HG03457 (cell line): Measurements from ENCODE around the gene ANK3.

Experiments
- ATAC-seq: cut with Tn5 transposase; IDR thresholded peaks from one replicate; pipeline ENCODE4 v1.9.1; 2021; ENCODE audit warnings: moderate number of reproducible peaks; ENCODE audit not compliant: unreplicated experiment

Gene ANK3

DNA sequence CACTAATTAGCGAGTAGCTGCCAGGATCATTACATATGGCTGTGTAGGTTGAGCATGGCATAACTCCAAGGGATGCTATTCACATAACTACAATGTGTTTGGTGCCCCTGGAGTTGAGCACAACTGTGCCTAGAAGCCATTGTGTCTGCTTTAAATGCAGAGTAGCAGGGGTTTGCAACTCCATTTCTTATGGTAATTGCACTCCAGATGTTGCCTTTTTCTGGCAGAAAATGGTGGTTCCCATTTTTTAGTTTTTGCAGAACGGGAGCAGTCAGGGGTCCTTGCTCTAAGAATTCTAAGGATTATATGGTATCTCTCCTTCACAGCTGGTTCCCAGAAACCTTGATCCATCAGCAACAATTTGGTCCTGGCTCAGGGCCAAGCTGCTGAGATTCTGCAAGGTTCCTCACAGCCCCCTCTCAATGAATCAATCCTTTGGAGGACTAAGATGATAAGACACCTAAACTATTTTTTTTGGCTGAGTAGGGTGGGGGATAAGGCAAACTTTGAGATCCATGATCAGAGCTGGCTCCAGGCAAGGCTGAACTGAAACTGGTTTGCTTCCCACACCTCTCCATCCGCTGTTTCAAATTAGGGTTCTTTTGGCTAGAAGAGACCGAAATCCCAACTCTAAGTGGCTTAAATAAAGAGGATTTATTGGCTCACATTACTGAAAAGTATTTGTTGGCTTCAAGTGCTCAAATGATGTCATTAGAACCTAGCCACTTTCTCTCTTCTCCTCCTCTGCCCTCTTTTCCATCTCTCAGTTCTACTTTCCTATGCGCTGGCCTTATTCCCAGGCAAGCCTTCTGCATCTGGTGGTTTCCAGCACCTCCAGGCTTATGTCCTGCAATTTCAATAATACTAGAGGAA lies 385.8 kb downstream of the ANK3 start:
- no peak for ATAC-seq

DNA sequence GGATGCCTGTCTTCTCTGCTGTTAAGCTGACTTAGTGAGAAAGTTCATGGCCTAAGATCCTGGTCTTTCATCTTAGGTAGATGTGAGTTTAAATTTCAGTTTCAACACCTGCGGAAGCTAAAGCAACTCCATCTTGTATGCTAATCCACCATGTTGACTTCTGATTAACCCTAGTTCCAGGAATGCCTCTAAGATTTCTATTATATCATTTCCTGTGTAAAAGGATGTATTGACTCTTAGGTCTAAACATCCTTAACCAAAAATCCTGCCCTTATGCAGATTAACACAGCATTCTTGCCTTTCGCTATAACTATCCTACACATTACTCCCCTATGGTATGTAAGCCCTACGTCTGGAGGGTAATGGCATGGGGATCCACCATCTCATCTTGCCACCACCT lies 388.9 kb downstream of the ANK3 start:
- ATAC-seq, result no peak

DNA sequence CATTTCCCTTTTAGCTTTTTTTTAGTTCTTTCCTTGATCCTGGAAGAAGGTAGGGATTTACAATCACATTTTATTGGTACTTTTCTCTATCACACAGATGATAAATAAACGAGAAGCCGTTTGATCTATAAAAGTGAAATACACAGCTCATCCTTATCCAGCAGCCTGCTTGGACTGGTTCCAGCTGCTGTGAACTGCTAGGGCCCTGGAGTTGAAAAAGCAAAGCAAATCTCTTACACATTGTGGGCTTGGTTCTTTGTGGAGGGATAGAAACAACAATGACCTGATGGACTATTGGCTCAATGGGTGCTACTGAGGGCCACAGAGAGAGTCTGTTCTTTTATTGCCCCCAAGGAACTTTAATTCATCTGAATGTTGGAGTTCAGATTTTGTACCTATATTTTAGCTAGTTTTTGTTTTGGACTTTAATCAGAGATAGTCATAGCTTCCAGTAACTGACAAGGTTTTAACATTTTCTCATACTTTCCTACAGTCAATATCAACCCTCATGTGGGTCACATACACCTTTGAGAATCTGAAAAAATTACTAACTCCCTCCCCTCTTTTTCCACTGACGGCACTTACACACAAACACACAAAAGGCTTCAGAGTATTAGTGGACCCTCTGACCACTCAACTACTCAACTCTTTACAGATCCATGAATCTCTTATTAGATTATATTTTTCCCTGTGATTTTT lies 391.7 kb downstream of the ANK3 start:
- ATAC-seq, result no peak

DNA sequence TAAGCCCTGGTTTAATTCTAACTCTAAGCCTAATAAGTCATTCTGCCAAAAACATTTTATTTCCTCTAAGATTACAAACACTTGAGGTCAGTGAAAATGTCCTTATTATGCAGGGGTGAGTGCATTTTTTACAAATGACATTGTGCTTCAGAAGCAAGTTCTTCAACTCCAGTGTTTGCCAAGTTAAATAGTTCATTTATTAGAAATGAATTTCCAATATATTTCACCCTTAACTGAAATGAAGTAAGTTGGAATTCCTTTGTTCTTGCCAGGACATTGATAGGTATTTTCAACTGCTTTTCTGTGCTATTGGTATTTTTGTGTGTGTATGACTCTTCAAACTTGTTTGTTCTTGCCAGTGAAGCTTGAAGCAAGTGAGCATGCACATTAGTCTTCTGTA lies 393.8 kb downstream of the ANK3 start:
- ATAC-seq, result no peak

DNA sequence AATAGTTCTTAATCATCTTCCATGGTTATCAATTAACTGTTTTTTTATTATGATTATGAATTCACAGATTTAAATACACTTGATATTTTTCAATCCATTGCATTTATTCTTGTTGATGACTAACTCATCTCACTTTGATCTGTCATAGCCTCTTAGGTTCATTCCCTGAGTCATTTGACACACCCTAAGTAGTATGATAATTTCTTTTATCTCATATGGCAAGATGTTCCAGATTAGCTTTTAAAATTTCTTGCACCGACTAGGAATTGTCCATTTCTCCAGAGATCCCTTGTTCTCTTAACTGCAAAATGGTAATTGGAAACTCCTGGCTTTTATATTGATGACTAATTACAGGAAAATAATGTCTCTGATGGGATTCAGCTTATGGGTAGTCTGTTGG lies 395.7 kb downstream of the ANK3 start:
- no peak for ATAC-seq

DNA sequence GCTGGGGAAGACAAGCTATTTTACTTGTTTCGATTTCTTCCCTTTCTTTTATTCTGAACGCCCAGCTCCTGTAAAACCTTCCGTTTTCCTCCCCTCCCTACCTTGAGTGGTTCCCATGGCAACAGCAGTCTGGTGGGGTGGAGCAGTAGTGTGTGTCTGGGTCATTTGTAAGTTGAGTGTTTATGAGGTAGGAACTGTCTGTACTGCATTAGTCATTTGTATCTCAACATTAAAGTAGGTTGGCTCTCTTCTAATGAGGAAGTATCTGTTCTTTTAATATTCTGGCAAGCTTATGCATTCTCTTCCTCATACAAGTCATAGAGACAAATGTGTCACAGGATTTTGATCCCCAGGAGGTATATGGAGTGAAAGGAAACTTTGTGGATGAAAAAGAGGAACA lies 398.0 kb downstream of the ANK3 start:
- ATAC-seq, result no peak

DNA sequence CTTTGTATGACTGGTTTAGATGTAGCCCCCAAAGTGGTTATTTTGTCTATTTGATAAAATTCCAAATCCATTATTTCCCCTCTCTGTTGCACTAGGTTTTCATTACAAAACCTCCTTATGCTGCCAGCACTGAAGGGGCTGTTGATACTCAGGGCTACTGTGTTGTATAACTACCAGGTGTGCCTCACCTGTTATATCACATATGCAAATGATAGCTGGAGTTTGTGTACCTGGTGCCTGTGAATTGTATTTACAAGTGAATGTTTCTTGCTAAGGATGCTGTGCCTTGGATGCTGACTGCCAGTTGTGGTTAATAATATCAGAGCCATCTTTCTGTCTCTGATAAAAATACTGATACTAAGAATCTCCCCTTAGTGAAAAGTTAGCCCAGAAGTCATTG lies 398.6 kb downstream of the ANK3 start:
- ATAC-seq, result no peak

DNA sequence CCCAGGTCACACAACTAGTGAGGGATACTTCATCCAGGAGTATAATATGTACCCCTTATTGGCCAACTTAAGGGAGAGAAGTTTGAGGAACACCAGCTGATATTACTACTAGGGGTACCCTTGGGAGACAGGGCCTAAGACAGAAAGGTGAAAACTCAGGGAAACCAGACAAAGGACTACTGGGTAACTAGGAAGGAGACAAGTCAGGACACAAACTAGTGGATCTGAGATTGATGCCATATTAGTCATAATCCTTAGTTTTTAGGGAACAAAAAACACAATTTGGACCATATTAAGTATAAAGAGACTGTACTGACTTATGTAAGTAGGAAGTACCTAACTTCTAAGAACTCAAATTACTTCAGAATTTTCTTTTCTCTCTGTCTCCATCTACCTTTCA lies 404.0 kb downstream of the ANK3 start:
- no peak for ATAC-seq

DNA sequence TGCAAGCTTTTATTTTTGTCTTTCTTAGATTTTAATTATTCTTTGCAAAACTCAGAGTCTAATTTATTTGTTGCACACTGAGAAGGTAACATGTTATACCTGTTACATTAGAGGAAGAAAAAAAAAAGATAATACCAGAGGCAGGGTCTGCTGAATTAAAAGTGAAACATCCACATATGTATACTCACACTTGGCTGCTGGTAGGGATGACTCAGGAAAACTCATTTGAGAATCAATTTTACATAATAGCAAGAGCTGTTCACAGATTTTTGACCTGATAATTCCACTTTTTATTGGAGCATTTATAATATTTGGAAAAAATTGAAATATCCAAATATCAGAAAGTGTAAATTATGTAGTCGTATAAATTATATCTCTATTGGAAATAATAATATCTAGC lies 405.3 kb downstream of the ANK3 start:
- ATAC-seq, result no peak

DNA sequence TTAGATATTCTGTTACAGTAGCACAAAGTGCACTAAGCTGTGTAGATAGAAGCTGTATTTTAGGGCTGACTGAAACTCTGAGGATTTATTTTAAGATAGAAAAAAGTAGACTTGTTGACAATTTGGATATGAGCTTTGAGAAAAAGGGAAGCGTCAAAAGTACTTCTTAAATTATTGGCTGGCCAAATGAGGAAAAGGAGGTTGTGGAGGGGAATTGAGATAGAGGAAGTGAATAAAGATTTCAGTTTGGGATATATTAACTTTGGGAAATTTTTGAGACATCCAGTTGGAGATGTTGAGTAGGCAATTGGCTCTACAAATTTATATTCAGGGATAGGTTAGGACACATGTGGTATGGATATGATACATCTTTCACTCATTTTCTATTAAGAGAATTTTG lies 409.3 kb downstream of the ANK3 start:
- ATAC-seq, result no peak

DNA sequence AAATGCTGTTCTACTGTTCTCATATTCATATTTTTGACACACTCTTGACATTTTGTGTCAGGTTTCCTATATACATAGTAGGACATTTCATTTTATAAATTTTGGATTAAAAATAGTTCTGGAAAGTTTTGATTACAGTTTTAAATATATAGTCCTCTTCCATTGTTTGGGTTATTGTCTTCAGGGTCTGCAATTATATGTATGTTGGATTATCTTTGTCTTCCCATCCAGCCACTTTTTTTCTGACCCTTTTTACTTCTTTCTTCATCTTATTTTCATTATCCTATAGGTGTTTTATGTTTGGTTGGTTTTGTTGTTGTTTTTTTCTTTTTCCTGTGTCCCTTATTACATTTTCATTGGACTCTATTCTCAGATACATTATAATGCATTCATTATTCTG lies 412.2 kb downstream of the ANK3 start:
- ATAC-seq, result no peak

DNA sequence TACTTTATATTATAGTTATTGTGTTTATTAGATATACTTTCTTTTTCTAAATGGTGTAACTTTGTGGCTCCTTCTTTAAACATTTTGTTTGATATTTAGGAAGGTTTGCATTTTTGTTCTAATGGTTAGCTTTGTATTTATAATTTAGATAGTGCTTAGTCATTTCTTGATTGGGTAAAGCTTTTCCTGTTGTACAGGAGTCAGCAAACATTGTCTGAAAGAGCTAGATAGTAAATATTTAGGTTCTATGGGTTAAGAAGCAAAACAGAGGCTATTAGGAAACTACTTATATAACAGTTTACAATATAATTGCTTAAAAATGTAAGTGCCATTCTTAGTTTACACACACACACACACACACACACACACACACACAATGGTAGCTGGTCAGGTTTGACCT lies 412.8 kb downstream of the ANK3 start:
- ATAC-seq, result no peak
